Measurements from ENCODE around the gene RCBTB2.

Gene RCBTB2

DNA sequence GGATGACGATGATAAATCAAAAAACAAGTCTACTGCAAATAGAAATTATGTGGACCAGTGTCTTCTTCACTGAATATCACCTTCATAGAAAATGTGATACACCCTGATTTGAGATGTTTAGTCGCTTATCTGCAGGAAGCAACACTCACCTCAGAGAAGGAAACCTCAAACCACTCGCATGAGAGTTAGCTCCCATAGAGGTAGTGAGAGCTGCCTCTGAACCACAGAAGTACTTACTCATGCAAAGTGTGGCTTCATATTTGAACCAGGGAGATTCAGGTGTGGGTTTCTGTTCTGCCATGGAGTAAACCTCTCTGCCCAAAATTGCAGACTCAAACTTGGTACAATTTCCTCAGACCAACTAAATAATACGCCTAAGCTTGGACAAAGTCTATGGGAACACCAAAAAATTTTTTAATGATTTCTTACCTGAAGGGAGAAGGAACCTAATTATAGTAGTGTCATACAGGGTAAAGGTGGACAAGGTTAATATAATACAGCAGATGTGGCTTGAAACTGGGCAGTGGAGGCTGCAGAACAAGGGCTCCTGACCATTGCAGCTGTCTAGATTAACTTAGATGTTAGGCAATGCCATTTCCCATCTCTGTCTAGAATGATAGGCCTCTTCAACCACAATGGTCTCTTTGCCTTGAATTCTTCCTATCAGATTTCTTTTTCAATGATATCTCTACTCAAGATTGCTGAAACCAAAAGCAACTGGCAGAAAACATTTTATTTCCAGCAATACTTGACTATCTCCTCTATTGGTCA lies 29.6 kb upstream of the RCBTB2 start:
- peak; percentile 42 for DNase-seq

- DNase-seq = no peak
Measured at GRCh38 chr13:48561466-48562235, 28.8 kb upstream of the RCBTB2 start.

DNA sequence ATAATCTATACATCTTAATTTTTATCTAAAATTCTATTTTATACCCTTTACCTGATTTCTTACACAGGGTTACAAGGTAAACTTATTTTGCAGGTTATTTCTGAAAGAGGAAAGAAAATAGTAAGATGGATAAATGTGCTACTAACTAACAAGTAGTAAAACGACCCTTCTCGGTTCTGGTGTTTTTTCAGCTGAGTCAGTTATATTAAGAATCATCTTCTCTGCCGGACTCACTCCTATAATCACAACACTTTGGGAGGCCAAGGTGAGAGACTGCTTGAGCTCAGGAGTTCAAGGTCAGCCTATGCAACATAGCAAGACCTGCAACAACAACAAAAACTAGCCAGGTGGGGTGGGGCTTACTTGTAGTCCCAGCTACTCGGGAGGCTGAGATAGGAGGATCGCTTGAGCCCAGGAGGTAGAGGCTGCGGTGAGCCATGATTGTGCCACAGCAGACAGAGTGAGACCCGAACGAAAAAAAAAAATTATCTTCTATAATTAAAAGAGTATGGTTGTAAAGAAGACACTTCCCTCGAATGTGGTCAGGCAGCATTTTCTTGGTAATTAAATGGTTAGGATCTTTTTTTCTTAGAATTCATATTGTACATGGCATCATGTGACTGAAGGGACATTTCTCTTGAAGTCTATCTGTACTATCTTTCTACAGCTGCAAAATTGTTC lies 27.9 kb upstream of the RCBTB2 start:
- no peak for DNase-seq

- DNase-seq = no peak
Measured at GRCh38 chr13:48559638-48560320, 26.9 kb upstream of the RCBTB2 start.

DNA sequence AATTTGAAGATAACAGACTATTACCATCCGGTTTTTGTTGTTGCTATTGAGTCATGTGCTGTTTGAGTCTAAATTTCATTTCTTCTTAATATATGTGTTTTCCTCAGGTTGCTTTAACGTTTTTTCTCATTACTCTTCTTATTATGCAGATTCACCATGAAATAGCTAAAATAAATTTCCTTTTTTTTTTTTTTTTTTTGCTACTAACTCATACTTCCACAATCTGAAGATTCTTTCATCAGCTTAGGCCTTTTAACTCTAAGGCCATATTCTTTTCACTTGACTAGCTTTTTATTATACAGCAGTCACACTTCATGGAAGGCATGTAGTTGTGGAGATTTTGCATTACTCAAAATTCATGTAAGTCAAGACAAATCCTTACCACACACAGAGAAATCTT lies 23.9 kb upstream of the RCBTB2 start:
- DNase-seq = no peak

DNA sequence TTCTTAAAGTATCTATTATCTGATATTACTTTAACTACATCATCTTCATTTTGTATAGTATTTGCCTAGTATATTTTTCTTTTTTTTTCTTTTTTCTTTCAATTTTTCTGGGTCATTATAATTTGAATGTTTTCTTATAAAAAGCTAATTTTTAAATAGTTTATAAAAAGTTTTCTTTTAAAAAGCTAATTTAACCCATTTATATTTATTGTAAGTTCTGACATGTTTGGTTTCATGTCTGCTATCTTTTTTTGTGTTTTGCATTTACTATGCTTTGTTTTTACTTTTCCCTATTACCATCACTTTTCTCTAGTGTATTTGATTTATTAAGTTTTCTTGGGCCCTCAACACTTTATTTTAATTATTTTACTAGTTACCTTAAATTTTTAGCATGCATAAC lies 22.6 kb upstream of the RCBTB2 start:
- no peak for DNase-seq

GRCh38 chr13:48551329-48551728 lies 18.4 kb upstream of the RCBTB2 start:
- DNase-seq = no peak

DNA sequence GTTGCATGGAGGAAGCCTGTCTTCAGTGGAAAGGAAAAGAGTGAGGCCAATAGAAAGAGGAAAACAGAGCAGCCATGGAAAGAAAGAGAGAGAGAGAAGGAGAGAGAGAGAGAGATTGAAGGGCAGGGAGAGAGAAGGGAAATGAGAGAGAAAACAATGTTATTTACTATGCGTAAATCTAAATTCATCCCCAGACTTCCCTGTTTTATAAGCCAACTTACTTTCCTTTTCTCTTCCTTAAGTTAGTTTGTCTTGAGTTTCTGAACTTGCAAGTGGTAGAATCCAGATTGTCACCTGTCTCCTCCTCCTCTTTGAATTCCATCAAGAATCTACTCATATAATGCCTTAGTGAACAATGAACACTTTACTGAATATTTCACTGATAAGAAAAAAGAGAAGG lies 16.8 kb upstream of the RCBTB2 start:
- no peak for DNase-seq

DNA sequence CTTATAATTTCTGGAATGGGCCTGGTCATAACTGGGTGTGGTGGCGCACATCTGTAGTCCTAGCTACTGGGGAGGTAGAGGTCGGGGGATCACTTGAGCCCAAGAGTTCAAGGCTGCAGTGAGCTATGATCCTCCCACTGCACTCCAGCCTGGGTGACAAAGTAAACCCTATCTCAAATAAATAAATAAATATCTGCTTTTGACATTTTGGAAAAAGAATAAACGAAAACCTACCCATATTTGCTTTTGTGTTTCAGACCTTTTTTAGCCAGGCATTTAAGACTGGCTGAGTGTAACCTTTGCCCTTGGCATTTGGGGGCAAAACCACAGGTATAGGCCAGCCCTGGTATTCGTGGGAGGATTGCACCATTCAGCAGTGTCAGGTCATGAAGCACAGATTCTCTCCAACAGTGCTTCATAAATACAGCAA lies 14.8 kb upstream of the RCBTB2 start:
- no peak for DNase-seq

- no peak for DNase-seq
Measured at GRCh38 chr13:48545608-48546007, 12.7 kb upstream of the RCBTB2 start.

- no peak for DNase-seq
Measured at GRCh38 chr13:48542581-48543341, 9.9 kb upstream of the RCBTB2 start.

DNA sequence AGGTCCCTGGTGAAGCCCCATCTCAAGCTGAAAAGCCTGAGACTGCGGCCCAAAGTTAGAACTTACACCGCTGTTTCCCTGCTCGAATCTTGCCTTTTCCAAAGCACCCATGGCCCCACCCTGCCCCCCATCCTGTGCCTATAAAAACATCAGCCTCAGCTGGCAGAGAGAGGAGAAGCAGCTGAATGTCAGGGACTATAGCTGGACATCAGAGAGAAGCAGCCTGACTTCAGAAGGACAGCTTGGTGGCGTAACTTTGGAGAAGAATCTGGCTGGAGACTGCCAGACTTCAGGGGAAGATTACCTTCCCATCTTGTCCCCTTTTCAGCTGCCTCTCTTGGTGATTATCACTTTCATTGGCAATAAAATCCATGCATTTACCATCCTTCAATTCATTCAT lies 9.3 kb upstream of the RCBTB2 start:
- DNase-seq = no peak

DNA sequence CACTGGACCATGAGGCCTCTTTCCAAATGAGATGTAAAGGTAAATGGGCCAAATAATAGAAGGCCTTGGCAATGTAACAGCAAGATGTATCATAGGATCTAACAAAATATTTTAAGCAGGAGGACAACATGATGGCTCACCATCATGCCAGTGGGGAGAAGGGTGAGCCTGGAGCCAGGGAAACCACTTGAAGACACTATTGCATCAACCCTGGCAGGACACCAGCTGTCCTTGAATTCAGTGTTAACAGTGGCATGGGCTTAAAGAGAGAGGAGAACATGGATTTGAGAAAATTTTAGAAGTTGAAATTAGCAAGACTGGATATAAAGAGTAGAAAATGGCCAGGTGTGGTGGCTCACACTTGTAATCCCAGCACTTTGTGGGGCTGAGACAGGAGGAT lies 6.7 kb upstream of the RCBTB2 start:
- no peak for DNase-seq

DNA sequence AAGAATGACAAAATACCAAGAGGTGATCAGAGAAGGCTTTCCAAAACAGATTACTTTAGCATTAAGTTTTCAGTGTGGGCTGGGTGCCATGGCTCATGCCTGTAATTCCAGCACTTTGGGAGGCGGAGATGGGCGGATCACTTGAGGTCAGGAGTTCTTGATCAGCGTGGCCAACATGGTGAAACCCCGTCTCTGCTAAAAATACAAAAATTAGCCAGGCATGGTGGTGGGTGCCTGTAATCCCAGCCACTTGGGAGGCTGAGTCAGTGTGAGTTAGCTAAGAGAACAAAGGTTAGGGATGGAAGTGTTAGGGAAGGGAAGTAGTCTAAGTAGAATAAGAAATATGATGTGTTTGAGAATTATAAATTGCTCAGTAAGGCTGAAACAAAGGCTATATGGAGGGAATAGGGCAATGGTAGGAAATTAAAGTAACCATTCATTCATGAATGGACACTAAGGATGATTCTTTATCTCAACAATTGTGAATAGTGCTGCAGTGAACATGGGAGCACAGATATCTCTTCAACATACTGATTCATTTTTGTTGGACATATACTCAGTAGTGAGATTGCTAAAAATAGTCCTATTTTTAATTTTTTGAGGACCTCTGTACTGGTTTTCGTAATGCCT lies 3.9 kb upstream of the RCBTB2 start:
- DNase-seq = no peak

GRCh38 chr13:48535766-48536165 lies 2.9 kb upstream of the RCBTB2 start:
- DNase-seq = no peak

DNA sequence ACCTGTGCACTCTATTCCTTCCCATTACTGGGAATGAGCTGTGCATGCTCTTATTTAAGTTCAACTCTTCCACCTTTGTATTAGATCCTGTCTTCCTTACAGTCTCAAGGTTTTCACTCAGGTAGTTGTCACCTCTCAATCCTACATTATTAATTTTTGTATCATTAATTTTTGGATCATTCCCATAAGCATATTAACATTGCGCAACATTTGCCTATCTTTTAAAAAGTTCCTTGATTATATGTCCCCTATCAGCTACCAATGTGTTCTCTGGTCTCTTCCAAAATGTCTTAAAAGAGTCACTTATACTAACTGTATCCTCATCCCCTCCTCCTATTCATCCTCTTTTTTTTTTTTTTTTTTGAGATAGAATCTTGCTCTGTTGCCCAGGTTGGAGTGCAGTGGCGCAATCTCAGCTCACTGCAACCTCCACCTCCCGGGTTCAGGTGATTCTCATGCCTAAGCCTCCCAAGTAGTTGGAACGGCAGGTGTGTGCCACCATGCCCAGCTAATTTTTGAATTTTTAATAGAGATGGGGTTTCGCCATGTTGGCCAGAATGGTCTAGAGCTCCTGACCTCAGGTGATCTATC lies 2.1 kb upstream of the RCBTB2 start:
- DNase-seq = no peak

DNA sequence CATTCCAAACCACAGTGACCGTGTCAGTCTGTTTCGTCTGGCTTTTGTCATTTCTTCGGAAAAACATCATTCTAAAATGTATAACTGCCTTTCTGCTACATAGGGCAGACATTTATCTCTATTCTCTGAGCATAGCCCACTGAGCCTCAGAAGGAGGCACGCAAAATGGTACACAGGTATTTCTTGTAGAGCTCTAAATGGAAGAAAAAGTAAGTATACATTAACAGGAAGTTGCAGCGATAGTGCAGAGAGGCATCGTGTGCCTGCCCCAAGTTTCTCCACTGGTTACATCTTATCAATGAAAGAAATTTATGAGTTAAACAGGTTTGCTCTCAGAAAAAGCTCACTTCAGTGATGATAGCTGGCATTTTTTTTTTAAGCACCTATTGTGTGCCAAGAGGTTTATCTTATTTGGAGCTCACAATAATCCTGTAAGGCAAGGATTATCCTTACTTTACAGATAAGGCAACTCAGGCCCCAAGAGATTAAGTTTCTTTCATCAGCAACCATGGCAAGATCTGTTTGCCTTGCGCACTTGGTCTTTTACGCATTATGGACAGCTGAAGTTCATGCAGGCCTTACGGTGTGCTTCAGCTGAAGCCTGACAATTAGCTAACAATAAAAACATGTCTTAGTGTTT lies 1.2 kb upstream of the RCBTB2 start:
- DNase-seq = no peak

GRCh38 chr13:48532256-48532505 lies 699 bp downstream of the RCBTB2 start:
- no peak for DNase-seq

- DNase-seq = no peak
Measured at GRCh38 chr13:48531416-48532255, 1.2 kb downstream of the RCBTB2 start.

- DNase-seq = no peak
Measured at GRCh38 chr13:48530833-48531232, 2.0 kb downstream of the RCBTB2 start.
